ENCODE measurements around the gene GLI1. TPM values are rescaled to one million over a fixed set of nuclear protein-coding genes. Genes with fewer than 3 reads are reported as not detected.

Gene GLI1
- total RNA-seq, 1 experiment from 2014 or later = 25.8 TPM

DNA sequence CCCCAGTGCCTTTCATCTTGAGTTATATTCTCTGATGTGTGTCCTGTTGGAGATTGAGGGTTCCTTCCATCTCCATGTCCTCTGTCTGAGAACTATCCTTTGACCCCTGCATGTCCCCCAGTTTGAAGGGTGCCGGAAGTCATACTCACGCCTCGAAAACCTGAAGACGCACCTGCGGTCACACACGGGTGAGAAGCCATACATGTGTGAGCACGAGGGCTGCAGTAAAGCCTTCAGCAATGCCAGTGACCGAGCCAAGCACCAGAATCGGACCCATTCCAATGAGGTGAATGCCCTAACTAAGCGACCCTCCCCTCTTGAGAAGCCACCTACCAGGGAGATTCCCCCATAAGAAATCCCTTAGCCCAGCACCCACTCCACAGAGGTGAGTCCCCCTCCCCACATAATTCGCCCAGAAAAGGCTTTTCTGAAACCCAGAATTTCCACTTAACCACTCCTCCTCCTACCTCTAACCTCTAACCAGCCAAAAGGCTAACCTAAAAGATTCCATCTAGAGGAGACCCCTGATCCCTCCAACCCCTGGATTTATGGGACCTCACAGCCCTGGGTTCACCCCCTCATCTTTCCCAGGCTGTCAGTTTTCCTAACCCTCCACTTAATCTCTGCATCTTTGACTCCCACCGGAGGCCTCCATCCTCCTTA is 7.8 kb downstream of the GLI1 start:
- no peaks in the 10 kb centered on the region for H3K9me3 Mint-ChIP-seq
- peaks cover 49% of the 10 kb centered on the region for H3K27me3 Mint-ChIP-seq (ENCODE audit: low read depth)

More for the DNA sequence above, 7.8 kb downstream of the GLI1 start:
- Mint-ChIP-seq H3K36me3 (ENCODE audit: insufficient read depth in 1 of 3, low read depth in 3 of 3) (peaks cover 0 to 36% (median 19%) of the 10 kb centered on the region in 3 experiments), H3K4me1 (peaks cover 7 to 12% of the 10 kb centered on the region in 2 experiments), H3K4me3 (no peak overlapping the region), H3K27ac (peak overlapping the region in 1 of 3 experiments; percentile 36; a peak in 1 of 7 replicates)
- Histone ChIP-seq H2BK12ac (ENCODE audit: insufficient read length, low read depth, low read length) (no peak overlapping the region), H4K8ac (replicated peaks; ENCODE audit: insufficient read length, low read depth, low read length) (no peak overlapping the region), H3K4me2 (ENCODE audit: insufficient read depth, insufficient read length, low read length) (no peak overlapping the region), H2BK5ac (ENCODE audit: insufficient read length, low read length) (no peak overlapping the region), H3K4ac (ENCODE audit: low read depth, low read length) (no peak overlapping the region), H3K18ac (ENCODE audit: insufficient read length, low read depth, low read length) (no peak overlapping the region), H3K14ac (ENCODE audit: insufficient read depth, low read length) (no peak overlapping the region), H3K9me3 (ENCODE audit: control insufficient read depth, low read depth, low read length) (no peaks in the 10 kb centered on the region), H4K91ac (ENCODE audit: insufficient read length, low read depth, low read length) (no peak overlapping the region), H2AFZ (ENCODE audit: low read length) (no peak overlapping the region), H3T11ph (ENCODE audit: low read length) (no peak overlapping the region), H4K20me1 (ENCODE audit: control insufficient read depth, insufficient read depth, insufficient read length) (no peaks in the 10 kb centered on the region), H3K27ac (ENCODE audit: insufficient read length, low read depth, low read length) (no peak overlapping the region), H3K4me1 (ENCODE audit: insufficient read depth, low read length) (no peaks in the 10 kb centered on the region), H3K79me1 (ENCODE audit: insufficient read depth, low read depth, low read length, poor library complexity, severe bottlenecking) (no peaks in the 10 kb centered on the region), H3K56ac (ENCODE audit: insufficient read length, low read depth, low read length) (no peak overlapping the region), H4K5ac (ENCODE audit: insufficient read length, low read depth, low read length) (no peak overlapping the region), H2BK20ac (ENCODE audit: low read depth, low read length, poor library complexity, severe bottlenecking) (no peak overlapping the region), H2BK15ac (ENCODE audit: low read depth, low read length) (no peak overlapping the region), H3K9ac (ENCODE audit: extremely low read depth, insufficient read length, low read length) (no peak overlapping the region), H3K23ac (ENCODE audit: insufficient read length, low read depth, low read length) (no peak overlapping the region), H3K79me2 (ENCODE audit: insufficient read depth, low read length) (no peaks in the 10 kb centered on the region), H2AK5ac (ENCODE audit: insufficient read length, low read length) (no peak overlapping the region), H3K23me2 (ENCODE audit: insufficient read length, low read depth, low read length, poor library complexity, severe bottlenecking) (no peaks in the 10 kb centered on the region), H2BK120ac (ENCODE audit: low read depth, low read length, poor library complexity, severe bottlenecking) (no peak overlapping the region), H3K27me3 (ENCODE audit: insufficient read depth, low read length) (no peaks in the 10 kb centered on the region)
- WGBS (ENCODE audit: extremely low coverage, insufficient read length, low lambda C conversion rate) = no CpG with 5 or more reads among the region's 12 CpGs
- TF ChIP-seq, protein P1, sequence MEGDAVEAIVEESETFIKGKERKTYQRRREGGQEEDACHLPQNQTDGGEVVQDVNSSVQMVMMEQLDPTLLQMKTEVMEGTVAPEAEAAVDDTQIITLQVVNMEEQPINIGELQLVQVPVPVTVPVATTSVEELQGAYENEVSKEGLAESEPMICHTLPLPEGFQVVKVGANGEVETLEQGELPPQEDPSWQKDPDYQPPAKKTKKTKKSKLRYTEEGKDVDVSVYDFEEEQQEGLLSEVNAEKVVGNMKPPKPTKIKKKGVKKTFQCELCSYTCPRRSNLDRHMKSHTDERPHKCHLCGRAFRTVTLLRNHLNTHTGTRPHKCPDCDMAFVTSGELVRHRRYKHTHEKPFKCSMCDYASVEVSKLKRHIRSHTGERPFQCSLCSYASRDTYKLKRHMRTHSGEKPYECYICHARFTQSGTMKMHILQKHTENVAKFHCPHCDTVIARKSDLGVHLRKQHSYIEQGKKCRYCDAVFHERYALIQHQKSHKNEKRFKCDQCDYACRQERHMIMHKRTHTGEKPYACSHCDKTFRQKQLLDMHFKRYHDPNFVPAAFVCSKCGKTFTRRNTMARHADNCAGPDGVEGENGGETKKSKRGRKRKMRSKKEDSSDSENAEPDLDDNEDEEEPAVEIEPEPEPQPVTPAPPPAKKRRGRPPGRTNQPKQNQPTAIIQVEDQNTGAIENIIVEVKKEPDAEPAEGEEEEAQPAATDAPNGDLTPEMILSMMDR (conservative IDR thresholded peaks at IDR 0.05) = no peak
- DNase-seq = peak; percentile 20

All from H9 (cell line).